Measurements from ENCODE around the gene MTCH1. TPM values are rescaled to one million over a fixed set of nuclear protein-coding genes. Genes with fewer than 3 reads are reported as not detected.

The MTCH1 gene
- total and polyA plus RNA-seq, 10 donors, result 87.3 to 191 (median 158) TPM

GRCh38 chr6:36957773-36958271 lies 28.2 kb downstream of the MTCH1 start:
- peak; percentile 58 for DNase-seq
- no peak overlapping the region for H3K27ac ChIP-seq
- WGBS, 5 donors, result 81 to 93% (median 90%) methylated on average over 9 of the region's 9 CpGs
- H3K4me3 ChIP-seq, result no peak overlapping the region
- no peak for TF ChIP-seq CTCF (IDR thresholded peaks at IDR 0.05 in 8 of 11, conservative IDR thresholded peaks at IDR 0.05 in 3 of 11)
- no peaks in the 10 kb centered on the region for H3K36me3 ChIP-seq
- peaks cover 0 to 23% (median 0%) of the 10 kb centered on the region in 7 donors for H3K27me3 ChIP-seq (replicated peaks in 1 of 7)
- intact Hi-C loops (cut with DNase I; ENCODE audit: low total_unique reads), result no loop called here
- no peaks in the 10 kb centered on the region for H3K9me3 ChIP-seq
- peaks cover 0 to 40% (median 19%) of the 10 kb centered on the region in 6 donors for H3K4me1 ChIP-seq

- Histone ChIP-seq H3K36me3 (no peaks in the 10 kb centered on the region), H3K4me3 (no peak overlapping the region), H3K9me3 (no peaks in the 10 kb centered on the region), H3K27ac (no peak overlapping the region), H3K27me3 (replicated peaks in 1 of 7) (peaks cover 0 to 14% (median 0%) of the 10 kb centered on the region in 7 donors), H3K4me1 (peaks cover 0 to 29% (median 14%) of the 10 kb centered on the region in 6 donors)
- intact Hi-C loops (cut with DNase I; ENCODE audit: low total_unique reads), result no loop called here
- TF ChIP-seq POLR2AphosphoS5 (IDR thresholded peaks at IDR 0.05) (no peak), CTCF (IDR thresholded peaks at IDR 0.05 in 8 of 11, conservative IDR thresholded peaks at IDR 0.05 in 3 of 11) (no peak), POLR2A (IDR thresholded peaks at IDR 0.05) (no peak)
- no peak for DNase-seq
These were observed 29.6 kb downstream of the MTCH1 start for GRCh38 chr6:36956446-36956820.

- intact Hi-C loops (cut with DNase I; ENCODE audit: low total_unique reads), result no loop called here
- Histone ChIP-seq H3K27ac (no peak overlapping the region), H3K36me3 (no peaks in the 10 kb centered on the region), H3K4me3 (peak overlapping the region in 1 of 8 donors; percentile 34), H3K4me1 (peaks cover 0 to 29% (median 14%) of the 10 kb centered on the region in 6 donors), H3K27me3 (replicated peaks in 1 of 7) (peaks cover 0 to 14% (median 0%) of the 10 kb centered on the region in 7 donors), H3K9me3 (no peaks in the 10 kb centered on the region)
- DNase-seq, result peak; percentile 63
- no peak for TF ChIP-seq POLR2A (IDR thresholded peaks at IDR 0.05)
- WGBS, 5 donors, result 57 to 65% (median 62%) methylated on average over 6 to 9 of the region's 9 CpGs
These were observed 30.1 kb downstream of the MTCH1 start for GRCh38 chr6:36955671-36956445.

- no peaks in the 10 kb centered on the region for H3K9me3 ChIP-seq
- H3K27me3 ChIP-seq (replicated peaks in 1 of 7), result peaks cover 0 to 14% (median 0%) of the 10 kb centered on the region in 7 donors
- DNase-seq, result peak; percentile 51
- H3K4me3 ChIP-seq, result peak overlapping the region in 1 of 8 donors; percentile 34
- WGBS, 5 donors, result 26 to 48% (median 40%) methylated on average over 6 of the region's 6 CpGs
- no peak overlapping the region for H3K27ac ChIP-seq
- TF ChIP-seq CTCF (IDR thresholded peaks at IDR 0.05 in 8 of 11, conservative IDR thresholded peaks at IDR 0.05 in 3 of 11) (no peak), POLR2A (IDR thresholded peaks at IDR 0.05) (no peak), POLR2AphosphoS5 (IDR thresholded peaks at IDR 0.05) (no peak)
- intact Hi-C loops (cut with DNase I; ENCODE audit: low total_unique reads), result no loop called here
- H3K4me1 ChIP-seq, result peaks cover 0 to 29% (median 14%) of the 10 kb centered on the region in 6 donors
- no peaks in the 10 kb centered on the region for H3K36me3 ChIP-seq
These were observed 30.9 kb downstream of the MTCH1 start for GRCh38 chr6:36955136-36955535.
